Smooth muscle cell (in vitro differentiated cells): ENCODE measurements around the gene FSTL3. TPM values are rescaled to one million over a fixed set of nuclear protein-coding genes. Genes with fewer than 3 reads are reported as not detected.

Source experiments
- DNase-seq: peaks from one replicate; lab custom pipeline; 2025; ENCODE audit not compliant: unreplicated experiment; lab: John Stamatoyannopoulos, UW
- H2AFZ ChIP-seq: fragments of 200-600 bp; sonication (generic); 2 replicates; pipeline ENCODE4 v1.6.0; 2016; ENCODE audit warnings: antibody characterized with exemption, low read depth, mild to moderate bottlenecking
- H3F3A ChIP-seq: fragments of 200-600 bp; sonication (generic); 2 replicates; pipeline ENCODE4 v1.6.0; 2017; ENCODE audit warnings: antibody characterized with exemption, low read depth
- H3K27ac ChIP-seq: fragments of 200-600 bp; sonication (generic); 2 replicates; pipeline ENCODE4 v1.5.1; 2016; ENCODE audit warnings: low read depth, mild to moderate bottlenecking
- H3K27me3 ChIP-seq: fragments of 200-600 bp; sonication (generic); 2 replicates; pipeline ENCODE4 v1.6.1; 2016; ENCODE audit warnings: low read depth, mild to moderate bottlenecking
- H3K36me3 ChIP-seq: fragments of 200-600 bp; sonication (generic); 2 replicates; pipeline ENCODE4 v1.5.1; 2016; ENCODE audit warnings: low read depth
- H3K4me1 ChIP-seq: fragments of 200-600 bp; sonication (generic); 2 replicates; pipeline ENCODE4 v1.5.1; 2016; ENCODE audit warnings: low read depth
- H3K4me2 ChIP-seq: fragments of 200-600 bp; sonication (generic); 2 replicates; pipeline ENCODE4 v1.6.0; 2016; ENCODE audit warnings: mild to moderate bottlenecking
- H3K4me3 ChIP-seq: fragments of 200-600 bp; sonication (generic); 2 replicates; pipeline ENCODE4 v1.5.1; 2016; ENCODE audit warnings: mild to moderate bottlenecking
- H3K79me2 ChIP-seq: fragments of 200-600 bp; sonication (generic); 2 replicates; pipeline ENCODE4 v1.6.0; 2016; ENCODE audit warnings: low read depth, mild to moderate bottlenecking
- H3K9ac ChIP-seq: fragments of 200-600 bp; sonication (generic); 2 replicates; pipeline ENCODE4 v1.6.0; 2016; ENCODE audit warnings: low read depth
- H3K9me3 ChIP-seq: fragments of 200-600 bp; sonication (generic); replicated peaks from 2 replicates; pipeline ENCODE4 v1.5.1; 2016; ENCODE audit warnings: low read depth
- H4K20me1 ChIP-seq: fragments of 200-600 bp; sonication (generic); 2 replicates; pipeline ENCODE4 v1.6.0; 2016; ENCODE audit warnings: low read depth
- WGBS: methylation state at CpG from one replicate; pipeline ENCODE4 v1.1.7; 2016; ENCODE audit warnings: low lambda C conversion rate; 5-methylcytosine and 5-hydroxymethylcytosine counted together
- polyA plus RNA-seq: library from polyadenylated mRNA; unstranded; fragments of >200 nt; fragmentation: Nextera tagmentation; extraction: Ambion mirVana; gene quantifications from 2 replicates; pipeline ENCODE4 v1.2.1, GENCODE V29; 2016
- total RNA-seq: library from RNA; depleted of rRNA; stranded (reverse); fragments of >200 nt; gene quantifications from 2 replicates; pipeline ENCODE4 v1.2.3, GENCODE V29; 2014
- TF ChIP-seq, protein P1 (sequence below): fragments of 200-600 bp; sonication (generic); IDR thresholded peaks from 2 replicates; pipeline ENCODE4 v1.5.1; 2017; ENCODE audit warnings: borderline replicate concordance, mild to moderate bottlenecking, antibody characterized with exemption; ENCODE audit not compliant: insufficient read depth, poor library complexity, severe bottlenecking

FSTL3 gene
- total and polyA plus RNA-seq, 2 experiments from 2014 or later: 132 to 172 TPM

DNA sequence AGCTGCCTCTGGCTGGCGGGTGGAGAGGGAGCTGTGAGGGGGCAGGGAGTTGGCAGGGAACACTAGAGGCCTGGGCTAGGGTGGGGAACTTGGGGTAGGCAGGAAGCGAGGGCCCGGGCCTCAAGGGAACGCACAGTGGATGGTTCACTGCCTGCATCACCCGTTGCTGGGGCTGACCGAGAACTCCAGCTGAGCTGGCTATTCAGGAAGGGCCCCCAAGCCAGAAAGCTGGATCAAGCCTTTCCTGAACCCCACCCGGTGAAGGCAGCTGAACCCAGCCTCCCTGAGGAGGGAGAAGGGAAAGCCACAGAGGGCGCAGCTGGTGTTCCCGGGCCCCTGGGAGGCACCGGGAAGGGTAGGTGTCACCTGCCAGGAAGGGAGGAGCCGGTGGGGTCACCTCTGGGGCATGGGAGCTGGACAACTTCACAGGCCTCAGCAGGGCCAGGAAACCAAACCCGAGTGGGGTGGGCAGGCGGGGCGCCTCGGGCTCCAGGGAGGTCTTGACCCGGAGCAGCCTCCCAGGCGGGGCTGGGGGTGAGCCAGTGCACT is 46.4 kb downstream of the FSTL3 start:
- Histone ChIP-seq H3K36me3 (no peaks in the 10 kb centered on the region), H3K9me3 (no peaks in the 10 kb centered on the region), H3K4me2 (no peak overlapping the region), H3K79me2 (no peaks in the 10 kb centered on the region), H4K20me1 (peaks cover 17% of the 10 kb centered on the region), H3F3A (no peaks in the 10 kb centered on the region), H3K4me3 (no peak overlapping the region), H2AFZ (no peak overlapping the region), H3K9ac (no peak overlapping the region), H3K4me1 (no peaks in the 10 kb centered on the region), H3K27me3 (no peaks in the 10 kb centered on the region), H3K27ac (no peak overlapping the region)
- no peak for DNase-seq
- TF ChIP-seq, protein P1, sequence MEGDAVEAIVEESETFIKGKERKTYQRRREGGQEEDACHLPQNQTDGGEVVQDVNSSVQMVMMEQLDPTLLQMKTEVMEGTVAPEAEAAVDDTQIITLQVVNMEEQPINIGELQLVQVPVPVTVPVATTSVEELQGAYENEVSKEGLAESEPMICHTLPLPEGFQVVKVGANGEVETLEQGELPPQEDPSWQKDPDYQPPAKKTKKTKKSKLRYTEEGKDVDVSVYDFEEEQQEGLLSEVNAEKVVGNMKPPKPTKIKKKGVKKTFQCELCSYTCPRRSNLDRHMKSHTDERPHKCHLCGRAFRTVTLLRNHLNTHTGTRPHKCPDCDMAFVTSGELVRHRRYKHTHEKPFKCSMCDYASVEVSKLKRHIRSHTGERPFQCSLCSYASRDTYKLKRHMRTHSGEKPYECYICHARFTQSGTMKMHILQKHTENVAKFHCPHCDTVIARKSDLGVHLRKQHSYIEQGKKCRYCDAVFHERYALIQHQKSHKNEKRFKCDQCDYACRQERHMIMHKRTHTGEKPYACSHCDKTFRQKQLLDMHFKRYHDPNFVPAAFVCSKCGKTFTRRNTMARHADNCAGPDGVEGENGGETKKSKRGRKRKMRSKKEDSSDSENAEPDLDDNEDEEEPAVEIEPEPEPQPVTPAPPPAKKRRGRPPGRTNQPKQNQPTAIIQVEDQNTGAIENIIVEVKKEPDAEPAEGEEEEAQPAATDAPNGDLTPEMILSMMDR: no peak
- WGBS: 96% methylated on average over 11 of the region's 17 CpGs

DNA sequence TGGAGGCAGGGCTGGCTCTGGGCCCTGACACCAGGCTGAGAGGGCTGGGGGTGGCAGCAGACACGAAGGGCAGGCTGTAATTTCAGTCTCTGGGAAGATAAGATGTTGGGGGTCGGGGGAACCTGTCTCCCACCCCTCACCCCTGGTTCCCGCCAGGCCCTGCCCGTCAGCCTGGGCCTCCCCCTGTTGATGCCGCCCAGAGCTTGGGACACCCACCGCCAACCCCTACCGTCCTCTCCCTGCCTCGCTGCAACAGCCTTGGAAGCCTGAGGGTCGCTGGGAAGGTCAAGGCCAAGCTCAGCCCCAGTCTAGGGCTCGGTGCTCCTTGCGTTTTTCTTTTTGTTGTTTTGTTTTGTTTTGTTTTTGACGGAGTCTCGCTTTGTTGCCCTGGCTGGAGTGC is 47.1 kb downstream of the FSTL3 start:
- Histone ChIP-seq H3K36me3 (no peaks in the 10 kb centered on the region), H3K4me3 (no peak overlapping the region)
- WGBS: 94% methylated on average over 12 of the region's 13 CpGs

DNA sequence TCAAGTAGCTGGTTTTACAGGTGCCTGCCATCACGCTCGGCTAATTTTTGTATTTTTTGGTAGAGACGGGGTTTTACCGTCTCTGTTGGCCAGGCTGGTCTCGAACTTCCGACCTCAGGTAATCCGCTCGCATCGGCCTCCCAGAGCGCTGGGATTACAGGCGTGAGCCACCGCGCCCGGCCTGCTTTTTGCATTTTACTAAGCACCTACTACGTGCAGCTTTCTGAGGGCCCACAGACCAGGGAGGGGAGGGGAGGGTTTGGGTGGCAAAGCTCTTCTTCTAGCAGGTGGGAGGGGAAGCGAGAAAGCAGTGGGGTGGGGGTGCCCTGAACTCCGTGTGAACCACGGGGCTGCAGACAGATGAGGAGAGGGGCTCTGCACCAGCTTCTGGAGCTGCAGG is 47.5 kb downstream of the FSTL3 start:
- no peak overlapping the region for H3K27ac ChIP-seq
- DNase-seq: no peak
- no peak overlapping the region for H3K4me3 ChIP-seq
- H3F3A ChIP-seq: no peaks in the 10 kb centered on the region
- WGBS: 95% methylated on average over 17 of the region's 18 CpGs
- no peaks in the 10 kb centered on the region for H3K9me3 ChIP-seq
- H3K79me2 ChIP-seq: no peaks in the 10 kb centered on the region
- no peaks in the 10 kb centered on the region for H3K27me3 ChIP-seq
- no peak overlapping the region for H2AFZ ChIP-seq
- H3K4me2 ChIP-seq: no peak overlapping the region
- H4K20me1 ChIP-seq: peaks cover 17% of the 10 kb centered on the region
- no peaks in the 10 kb centered on the region for H3K4me1 ChIP-seq
- H3K9ac ChIP-seq: no peak overlapping the region
- TF ChIP-seq, protein P1: no peak
- no peaks in the 10 kb centered on the region for H3K36me3 ChIP-seq

More for the DNA sequence above, 47.1 kb downstream of the FSTL3 start:
- no peak for DNase-seq
- no peak overlapping the region for H3K9ac ChIP-seq
- no peak overlapping the region for H2AFZ ChIP-seq
- H4K20me1 ChIP-seq: peaks cover 17% of the 10 kb centered on the region
- no peaks in the 10 kb centered on the region for H3F3A ChIP-seq
- H3K9me3 ChIP-seq: no peaks in the 10 kb centered on the region
- H3K27me3 ChIP-seq: no peaks in the 10 kb centered on the region
- no peaks in the 10 kb centered on the region for H3K4me1 ChIP-seq
- H3K79me2 ChIP-seq: no peaks in the 10 kb centered on the region
- H3K4me2 ChIP-seq: no peak overlapping the region
- no peak overlapping the region for H3K27ac ChIP-seq
- TF ChIP-seq, protein P1: no peak

DNA sequence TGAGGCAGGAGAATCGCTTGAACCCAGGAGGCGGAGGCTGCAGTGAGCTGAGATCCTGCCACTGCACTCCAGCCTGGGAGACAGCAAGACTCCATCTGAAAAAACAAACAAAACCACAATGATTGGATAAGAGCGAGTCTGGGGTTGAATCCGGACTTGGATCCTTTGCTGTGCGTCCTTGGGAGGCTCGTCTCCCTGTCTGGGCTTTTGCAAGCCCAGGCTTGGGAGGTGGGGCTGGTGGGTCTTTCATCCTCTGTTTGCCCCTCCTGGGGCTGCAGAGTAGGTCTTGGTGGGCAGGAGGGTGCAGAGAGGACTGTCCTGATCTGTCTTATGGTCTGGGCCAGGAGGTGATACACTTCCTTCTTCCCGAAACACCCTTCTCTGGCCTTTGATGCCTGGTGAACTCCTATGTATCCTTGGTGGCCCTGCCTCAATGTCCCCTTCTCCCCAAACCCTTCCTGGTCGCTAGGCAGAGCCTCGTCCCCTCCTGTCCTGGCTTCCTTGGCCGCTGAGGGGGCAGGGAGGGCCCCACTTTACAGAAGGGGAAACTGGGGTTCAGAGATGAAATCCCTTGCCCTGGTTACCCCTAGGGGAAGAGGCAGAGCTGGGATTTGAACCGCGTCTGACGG is 49.4 kb downstream of the FSTL3 start:
- Histone ChIP-seq H3K4me1 (no peaks in the 10 kb centered on the region), H3K27me3 (no peaks in the 10 kb centered on the region), H2AFZ (no peak overlapping the region), H4K20me1 (peaks cover 17% of the 10 kb centered on the region), H3F3A (no peaks in the 10 kb centered on the region), H3K4me2 (no peak overlapping the region), H3K9me3 (no peaks in the 10 kb centered on the region), H3K27ac (no peak overlapping the region), H3K9ac (no peak overlapping the region), H3K4me3 (no peak overlapping the region), H3K79me2 (no peaks in the 10 kb centered on the region), H3K36me3 (no peaks in the 10 kb centered on the region)
- 93% methylated on average over 13 of the region's 13 CpGs for WGBS
- DNase-seq: no peak
- TF ChIP-seq, protein P1: no peak
